Subcutaneous abdominal adipose tissue (tissue), 5 donors: ENCODE data around the gene CHD9NB.
"Not testable (repeated sequence)": the region's sequence is repeated elsewhere in the genome, so short reads cannot be mapped to it uniquely, and the experiment has no call there.

Source experiments
- H3K27ac ChIP-seq: one replicate; pipeline ENCODE4 v1.7.0; 2013; ENCODE audit warnings: low read depth, mild to moderate bottlenecking, inconsistent platforms, low read length, moderate library complexity
- H3K27me3 ChIP-seq, 5 donors: one replicate each; pipeline ENCODE4 v1.7.0; 2013; ENCODE audit warnings: low read length in 5 of 5, inconsistent platforms in 1 of 5; ENCODE audit not compliant: control insufficient read depth in 5 of 5, insufficient read depth in 4 of 5
- H3K36me3 ChIP-seq, 5 donors: one replicate each; pipeline ENCODE4 v1.7.0; 2013; ENCODE audit warnings: low read length in 5 of 5; ENCODE audit not compliant: control insufficient read depth in 5 of 5, insufficient read depth in 5 of 5
- H3K4me1 ChIP-seq, 5 donors: one replicate each; pipeline ENCODE4 v1.7.0; 2013; ENCODE audit warnings: low read length in 5 of 5, mild to moderate bottlenecking in 3 of 5, moderate library complexity in 1 of 5; ENCODE audit not compliant: control insufficient read depth in 5 of 5, insufficient read depth in 5 of 5
- H3K4me3 ChIP-seq, 5 donors: one replicate each; pipeline ENCODE4 v1.7.0; 2013; ENCODE audit warnings: low read length in 5 of 5, low read depth in 1 of 5
- H3K9ac ChIP-seq, 5 donors: one replicate each; pipeline ENCODE4 v1.7.0; 2013; ENCODE audit warnings: low read length in 5 of 5, mild to moderate bottlenecking in 4 of 5, moderate library complexity in 3 of 5
- H3K9me3 ChIP-seq, 5 donors: one replicate each; pipeline ENCODE4 v1.7.0; 2013; ENCODE audit warnings: low read length in 5 of 5; ENCODE audit not compliant: control insufficient read depth in 5 of 5
- donor health status: healthy.
- donor health status: healthy.
- donor health status: healthy.
- donor health status: healthy.
- donor health status: healthy.

The CHD9NB gene

DNA sequence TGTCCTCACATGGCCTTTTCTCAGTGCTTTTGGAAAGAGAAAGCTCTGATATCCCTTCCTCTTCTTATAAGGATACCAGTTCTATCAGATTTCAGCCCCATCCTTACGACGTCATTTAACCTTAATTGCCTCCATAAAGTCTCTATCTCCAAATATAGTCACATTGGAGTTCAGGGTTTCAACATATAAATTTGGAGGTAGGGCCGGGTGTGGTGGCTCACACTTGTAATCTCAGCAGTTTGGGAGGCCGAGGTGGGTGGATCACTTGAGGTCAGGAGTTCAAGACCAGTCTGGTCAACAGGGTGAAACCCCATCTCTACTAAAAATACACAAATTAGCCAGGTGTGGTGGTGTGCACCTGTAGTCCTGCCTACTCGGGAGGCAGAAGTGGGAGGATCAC is 5.2 kb downstream of the CHD9NB start:
- not testable (repeated sequence) for H3K4me3 ChIP-seq, H3K9ac ChIP-seq, H3K9me3 ChIP-seq, H3K36me3 ChIP-seq, H3K27ac ChIP-seq, H3K27me3 ChIP-seq
- H3K4me1 ChIP-seq: peaks cover 6 to 20% (median 16%) of the 10 kb centered on the region in 5 donors

DNA sequence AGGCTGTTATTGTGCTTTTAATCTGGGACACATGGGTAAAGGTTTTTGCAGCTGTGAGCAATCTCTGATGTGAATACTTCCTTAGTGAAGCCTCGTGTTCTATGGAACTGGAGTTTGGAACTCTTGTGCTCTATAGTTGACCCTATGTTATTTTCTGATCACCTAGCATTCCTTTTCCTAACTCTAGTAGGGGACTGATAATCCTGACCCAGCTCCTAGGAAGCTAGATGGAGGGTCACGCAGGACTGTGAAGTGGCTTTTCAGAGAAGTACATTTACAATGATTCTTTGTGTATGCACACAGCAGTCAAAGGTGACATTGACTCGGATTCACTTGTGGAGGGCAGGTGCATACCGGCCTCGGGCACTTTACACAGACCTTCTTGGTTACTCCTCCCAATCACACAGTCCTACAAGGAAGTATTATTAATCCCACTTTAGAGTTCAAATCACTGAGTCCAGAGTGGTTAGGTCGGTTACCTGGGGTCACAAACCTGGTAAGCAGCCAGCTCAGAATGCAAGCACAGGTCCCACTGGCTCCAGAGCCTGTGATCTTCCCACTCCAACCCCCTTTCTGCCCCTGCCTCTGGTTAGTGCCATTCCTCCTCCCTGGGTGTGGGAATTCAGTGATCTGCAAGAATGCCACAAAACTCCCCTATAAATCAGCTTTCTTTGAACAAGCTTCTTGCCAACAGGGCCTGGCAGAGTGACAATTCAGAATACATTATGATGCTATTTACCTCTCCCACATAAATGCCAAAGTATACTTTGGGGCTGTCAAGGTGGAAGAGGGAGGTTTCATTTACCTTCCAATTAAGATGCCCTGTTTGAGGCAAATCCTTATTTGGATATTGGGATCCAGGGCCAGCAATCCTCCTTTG is 7.1 kb downstream of the CHD9NB start:
- Histone ChIP-seq H3K36me3 (no peaks in the 10 kb centered on the region), H3K9ac (no peak overlapping the region), H3K4me1 (peaks cover 13 to 35% (median 29%) of the 10 kb centered on the region in 5 donors), H3K27me3 (no peaks in the 10 kb centered on the region), H3K4me3 (no peak overlapping the region), H3K27ac (no peak overlapping the region), H3K9me3 (no peaks in the 10 kb centered on the region)

DNA sequence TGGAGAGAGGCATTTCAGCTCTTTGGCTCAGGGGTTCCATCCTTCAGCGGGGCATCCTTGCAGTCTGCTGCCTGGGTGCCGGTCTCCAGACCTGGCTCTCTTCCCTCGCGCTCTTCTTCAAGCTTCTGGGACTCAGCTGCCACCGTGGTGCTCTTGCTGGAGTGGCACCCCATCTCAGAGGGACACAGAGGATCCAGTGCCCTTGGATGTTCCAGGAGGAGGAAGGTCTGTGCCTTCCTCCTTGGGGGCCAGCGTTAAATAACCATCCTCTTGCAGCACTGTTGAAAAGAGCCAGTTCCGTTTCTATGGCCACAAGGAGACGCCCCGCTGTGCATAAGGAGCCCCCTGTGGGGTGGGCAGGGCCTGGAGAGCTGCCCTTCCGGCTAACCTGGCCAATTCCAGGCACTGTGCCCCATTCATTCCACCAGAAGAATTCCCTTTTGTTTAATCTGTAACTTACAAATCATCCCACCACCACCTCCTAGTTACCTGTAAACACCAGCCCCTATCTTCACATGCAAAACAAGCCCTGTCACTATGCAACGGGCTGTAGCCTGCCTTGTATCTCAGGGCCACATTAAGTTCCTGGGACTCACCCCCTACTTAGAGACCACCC is 8.6 kb downstream of the CHD9NB start:
- no peaks in the 10 kb centered on the region for H3K27me3 ChIP-seq
- H3K36me3 ChIP-seq: no peaks in the 10 kb centered on the region
- peak overlapping the region in 1 of 5 donors; percentile 26 for H3K9ac ChIP-seq
- H3K4me1 ChIP-seq: peaks cover 13 to 35% (median 29%) of the 10 kb centered on the region in 5 donors
- peak overlapping the region; percentile 50 for H3K27ac ChIP-seq
- peak overlapping the region in 4 of 5 donors; percentile 8 to 38 (median 16) for H3K4me3 ChIP-seq
- H3K9me3 ChIP-seq: no peaks in the 10 kb centered on the region

DNA sequence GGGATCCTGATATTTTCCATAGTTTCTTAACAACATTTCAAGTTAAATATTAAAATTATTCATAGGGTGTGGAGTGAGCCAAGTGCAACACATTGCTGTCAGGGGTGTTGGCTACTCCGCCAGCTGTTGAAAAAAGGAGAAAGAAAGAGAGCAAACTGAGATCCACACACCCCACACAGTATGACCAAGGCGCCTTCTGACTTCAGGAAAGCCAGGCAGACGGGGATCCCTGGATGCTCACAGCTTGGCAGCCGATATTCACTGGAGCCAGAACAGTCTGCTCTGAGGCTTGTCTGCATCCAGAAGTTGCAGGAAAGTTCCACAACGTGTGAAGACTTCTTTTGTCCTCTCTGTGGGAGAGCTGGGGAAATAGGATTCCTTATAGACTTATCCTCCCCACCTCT is 9.3 kb downstream of the CHD9NB start:
- H3K36me3 ChIP-seq: no peaks in the 10 kb centered on the region
- peak overlapping the region in 4 of 5 donors; percentile 8 to 38 (median 24) for H3K4me3 ChIP-seq
- H3K9ac ChIP-seq: no peak overlapping the region
- H3K27ac ChIP-seq: peak overlapping the region; percentile 50
- H3K27me3 ChIP-seq: no peaks in the 10 kb centered on the region
- H3K4me1 ChIP-seq: peaks cover 13 to 35% (median 29%) of the 10 kb centered on the region in 5 donors
- no peaks in the 10 kb centered on the region for H3K9me3 ChIP-seq

DNA sequence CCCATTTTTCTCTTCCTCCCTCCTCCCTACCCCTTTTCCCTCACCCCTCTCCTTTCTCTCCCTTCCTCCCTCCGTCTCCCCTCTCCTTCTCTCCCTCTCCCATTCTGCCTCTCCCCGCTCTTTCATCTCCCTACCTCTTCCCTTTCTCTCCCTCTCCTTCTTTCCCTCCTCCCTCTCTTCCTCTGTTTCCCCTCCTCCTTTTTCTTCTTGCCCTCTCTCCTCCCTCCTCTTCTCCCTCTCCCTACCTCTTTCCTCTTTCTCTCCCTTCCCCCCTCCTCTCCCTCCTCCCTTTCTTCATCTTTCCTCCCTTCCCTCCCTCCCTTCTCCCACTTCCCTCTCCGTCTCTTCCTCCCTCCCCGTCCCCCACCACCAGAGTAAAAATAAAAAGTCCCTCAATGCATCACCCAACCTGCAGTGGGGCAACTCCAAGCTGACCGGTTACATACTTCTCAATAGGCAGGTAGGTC is 10.4 kb downstream of the CHD9NB start:
- Histone ChIP-seq H3K27ac (peak overlapping the region; percentile 50), H3K36me3 (no peaks in the 10 kb centered on the region), H3K4me3 (peak overlapping the region in 3 of 5 donors; percentile 27 to 40 (median 35)), H3K4me1 (peaks cover 13 to 35% (median 29%) of the 10 kb centered on the region in 5 donors), H3K27me3 (no peaks in the 10 kb centered on the region), H3K9me3 (no peaks in the 10 kb centered on the region), H3K9ac (peak overlapping the region in 2 of 5 donors; percentile 10 to 24)

DNA sequence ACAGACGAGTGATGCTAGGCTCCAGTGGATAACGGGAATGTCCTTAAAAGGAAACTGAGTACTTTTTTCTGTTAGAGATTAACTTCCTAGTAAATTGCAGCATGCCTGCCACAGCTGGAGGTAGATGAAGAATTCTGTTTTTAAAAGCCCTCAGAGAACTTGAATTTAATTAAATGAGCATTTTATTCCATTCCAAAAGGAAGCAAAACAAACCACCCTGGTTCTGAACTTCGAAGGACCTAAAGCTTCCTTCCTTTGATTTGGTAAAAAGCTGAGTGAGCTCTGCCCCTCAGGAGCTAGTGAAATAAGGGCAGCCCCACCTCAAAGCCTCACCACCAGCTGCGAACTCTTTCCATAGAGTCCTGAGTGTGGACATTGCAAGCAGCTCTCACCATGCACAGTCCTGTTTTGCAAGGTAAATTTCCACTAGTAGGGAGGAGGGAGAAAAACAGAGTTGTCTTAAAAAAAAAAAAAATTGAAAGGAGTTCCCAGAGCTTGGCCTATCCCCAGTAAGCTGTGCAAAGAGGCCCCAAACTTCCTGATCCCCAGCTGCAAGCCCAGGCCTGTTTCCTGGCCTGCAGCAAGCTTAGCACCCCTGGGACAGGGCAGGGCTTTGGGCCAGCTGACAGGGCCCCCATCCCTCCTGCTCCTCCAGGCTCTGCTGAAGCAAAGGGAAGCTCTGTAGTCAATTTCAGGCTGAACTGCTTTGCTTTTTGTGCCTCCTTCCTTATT is 11.2 kb downstream of the CHD9NB start:
- Histone ChIP-seq H3K27ac (peak overlapping the region; percentile 10), H3K9me3 (no peaks in the 10 kb centered on the region), H3K36me3 (no peaks in the 10 kb centered on the region), H3K4me1 (peaks cover 13 to 35% (median 29%) of the 10 kb centered on the region in 5 donors), H3K27me3 (no peaks in the 10 kb centered on the region), H3K9ac (peak overlapping the region in 1 of 5 donors; percentile 32), H3K4me3 (peak overlapping the region in 3 of 5 donors; percentile 27 to 42 (median 35))

DNA sequence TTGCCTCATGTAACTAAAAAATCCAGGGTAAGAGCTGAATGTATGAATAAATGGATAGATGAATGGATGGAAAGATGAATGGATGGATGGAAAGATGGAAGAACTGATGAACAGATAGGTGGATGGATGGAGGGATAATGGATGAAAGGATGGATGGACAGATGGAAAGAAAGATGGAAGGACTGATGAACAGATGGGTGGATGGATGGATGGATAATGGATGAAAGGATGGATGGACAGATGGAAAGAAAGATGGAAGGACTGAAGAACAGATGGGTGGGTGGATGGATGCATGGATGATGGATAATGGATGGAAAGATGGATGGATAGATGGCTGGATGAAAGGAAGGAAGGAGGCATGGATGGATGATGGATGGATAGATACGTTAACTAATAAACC is 11.9 kb downstream of the CHD9NB start:
- H3K4me1 ChIP-seq: peaks cover 13 to 35% (median 29%) of the 10 kb centered on the region in 5 donors
- no peaks in the 10 kb centered on the region for H3K27me3 ChIP-seq
- H3K9me3 ChIP-seq: no peaks in the 10 kb centered on the region
- no peaks in the 10 kb centered on the region for H3K36me3 ChIP-seq
- no peak overlapping the region for H3K4me3 ChIP-seq
- no peak overlapping the region for H3K27ac ChIP-seq
- H3K9ac ChIP-seq: no peak overlapping the region

DNA sequence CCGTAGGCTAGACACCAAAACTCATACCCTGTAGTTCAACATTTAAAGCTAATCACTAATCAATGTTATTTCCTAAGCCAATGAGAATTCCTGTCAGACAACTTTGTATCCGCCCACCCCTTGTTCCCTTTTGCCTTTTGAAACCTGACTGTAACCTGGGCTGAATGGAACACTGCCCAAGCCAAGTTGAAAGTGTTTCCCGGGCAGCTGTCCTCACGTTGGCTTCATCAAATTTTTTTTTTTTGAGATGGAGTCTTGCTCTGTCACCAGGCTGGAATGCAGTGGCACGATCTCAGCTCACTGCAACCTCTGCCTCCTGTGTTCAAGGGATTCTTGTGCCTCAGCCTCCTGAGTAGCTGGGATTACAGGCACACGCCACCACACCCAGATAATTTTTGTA is 16.0 kb downstream of the CHD9NB start:
- H3K27me3 ChIP-seq, H3K9me3 ChIP-seq, H3K4me3 ChIP-seq, H3K27ac ChIP-seq, H3K36me3 ChIP-seq, H3K9ac ChIP-seq, H3K4me1 ChIP-seq: not testable (repeated sequence)

DNA sequence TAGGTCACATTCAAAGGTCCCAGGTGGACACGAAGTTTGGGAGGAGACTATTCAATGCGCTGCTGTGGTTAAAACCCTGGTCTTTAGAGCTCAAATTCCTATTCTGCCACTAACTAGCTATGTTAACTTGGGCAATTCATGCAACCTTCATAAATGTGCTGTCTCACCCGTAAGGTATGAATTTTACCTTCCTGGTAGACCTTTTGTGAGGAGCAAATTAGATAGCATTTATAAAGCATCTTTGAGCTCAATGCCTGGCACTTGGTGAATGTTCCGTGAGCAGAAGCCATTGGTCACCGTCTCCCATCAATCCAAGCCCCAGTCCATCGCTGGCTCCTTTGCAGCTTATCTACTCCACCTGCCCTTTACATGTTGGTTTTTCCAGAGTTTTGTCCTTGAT is 16.6 kb downstream of the CHD9NB start:
- no peaks in the 10 kb centered on the region for H3K36me3 ChIP-seq

More for the DNA sequence above, 16.6 kb downstream of the CHD9NB start:
- Histone ChIP-seq H3K4me1 (peaks cover 0 to 7% (median 3%) of the 10 kb centered on the region in 5 donors), H3K9me3 (no peaks in the 10 kb centered on the region), H3K9ac (no peak overlapping the region), H3K27ac (no peak overlapping the region), H3K27me3 (no peaks in the 10 kb centered on the region), H3K4me3 (no peak overlapping the region)
